K562 treated with DMSO at 1 percent for 12 hours (cell line): ENCODE measurements around the gene C5AR2. TPM values are rescaled to one million over a fixed set of nuclear protein-coding genes. Genes with fewer than 3 reads are reported as not detected.

Experiments
- total RNA-seq: library from RNA; unstranded; fragments of 300-600 nt; gene quantifications from 2 replicates; pipeline ENCODE4 v1.2.3, GENCODE V29; 2022; ENCODE audit not compliant: insufficient read depth

C5AR2 gene
- total RNA-seq, result 0.17 TPM in 1 of 2 replicates, not detected in the other

GRCh38 chr19:47331931-47332547 lies at the start of gene C5AR2:
Gene C5AR2, plus strand, starts transcription at chr19:47332175. Its CDS starts 8,625 bp downstream, at chr19:47340800.

GRCh38 chr19:47309608-47310007 lies 22.4 kb upstream of the C5AR2 start, which contains the start of gene C5AR1:
Gene C5AR1, plus strand, starts transcription at chr19:47309861. Its CDS starts 35 bp downstream, at chr19:47309896.

GRCh38 chr19:47348819-47349795 lies 17.1 kb downstream of the C5AR2 start, which contains the start of gene DHX34:
Gene DHX34, plus strand, starts transcription at chr19:47349315. Its CDS starts 3,716 bp downstream, at chr19:47353031.

Other genes starting within 250 kb of the C5AR2 start
- gene ZC3H4, start 218.4 kb upstream of the C5AR2 start, total RNA-seq, result 4.5 and 12.8 TPM in 2 replicates
- gene SAE1, start 201.3 kb upstream of the C5AR2 start, total RNA-seq, result 225 and 266 TPM in 2 replicates
- gene BBC3, start 101.0 kb upstream of the C5AR2 start, total RNA-seq, result 40.8 and 44.7 TPM in 2 replicates
- 16.5 and 20.8 TPM in 2 replicates for gene CCDC9, start 75.7 kb upstream of the C5AR2 start, total RNA-seq
- 24.7 and 36.8 TPM in 2 replicates for gene INAFM1, start 57.3 kb upstream of the C5AR2 start, total RNA-seq
- 0.83 and 0.90 TPM in 2 replicates for gene C5AR1, start 22.3 kb upstream of the C5AR2 start, total RNA-seq
- gene DHX34, start 17.1 kb downstream of the C5AR2 start, total RNA-seq, result 10.3 and 16.7 TPM in 2 replicates
- gene MEIS3, start 87.4 kb downstream of the C5AR2 start, total RNA-seq, result 4.2 and 5.2 TPM in 2 replicates
- gene SLC8A2, start 139.7 kb downstream of the C5AR2 start, total RNA-seq, result 0.42 and 0.56 TPM in 2 replicates
- 6.4 and 8.5 TPM in 2 replicates for gene KPTN, start 152.0 kb downstream of the C5AR2 start, total RNA-seq
- gene NAPA, start 182.9 kb downstream of the C5AR2 start, total RNA-seq, result 126 and 144 TPM in 2 replicates
- 0.31 TPM in 1 of 2 replicates, not detected in the other for gene ZNF541, start 241.0 kb downstream of the C5AR2 start, total RNA-seq